Left ventricle myocardium inferior (tissue), 1 donor: ENCODE measurements around the gene DBR1. TPM values are rescaled to one million over a fixed set of nuclear protein-coding genes. Genes with fewer than 3 reads are reported as not detected.

Experiments used
- DNase-seq: peaks from one replicate; pipeline ENCODE4 v3.0.0-alpha.2; 2020
- H3K27ac ChIP-seq: fragments of 200-600 bp; replicated peaks from 2 replicates; pipeline ENCODE4 v1.8.0; 2021
- H3K27me3 ChIP-seq: fragments of 200-600 bp; 2 replicates; pipeline ENCODE4 v1.8.0; 2021; ENCODE audit warnings: low read depth
- H3K36me3 ChIP-seq: fragments of 200-600 bp; 2 replicates; pipeline ENCODE4 v1.8.0; 2021
- H3K4me1 ChIP-seq: fragments of 200-600 bp; 2 replicates; pipeline ENCODE4 v1.8.0; 2021
- H3K4me3 ChIP-seq: fragments of 200-600 bp; 2 replicates; pipeline ENCODE4 v1.8.0; 2021; ENCODE audit warnings: mild to moderate bottlenecking, moderate library complexity
- H3K9me3 ChIP-seq: fragments of 200-600 bp; replicated peaks from 2 replicates; pipeline ENCODE4 v1.8.0; 2021
- intact Hi-C: fragments of 100-400 bp; cut with micrococcal nuclease; formaldehyde crosslinking; loops from one replicate; pipeline ENCODE4 v1.11.0; 2022
- total RNA-seq: library from RNA; stranded (reverse); fragmentation: NEBNext Ultra II Directional; extraction: Animal tissue kit (Norgen Biotek cat#: 25700); gene quantifications from one replicate; pipeline ENCODE4 v1.2.1, GENCODE V29; 2021
- TF ChIP-seq, protein P1 (sequence below): fragments of 200-600 bp; IDR thresholded peaks from 2 replicates; pipeline ENCODE4 v1.8.0; 2021; ENCODE audit warnings: antibody characterized with exemption, mild to moderate bottlenecking, borderline replicate concordance
- donor health status: DM: no; HTN: yes; CAD: no; lungs with severe emphysema.

The DBR1 gene
- total RNA-seq, 1 donor from 2014 or later, result 7.9 TPM

DNA sequence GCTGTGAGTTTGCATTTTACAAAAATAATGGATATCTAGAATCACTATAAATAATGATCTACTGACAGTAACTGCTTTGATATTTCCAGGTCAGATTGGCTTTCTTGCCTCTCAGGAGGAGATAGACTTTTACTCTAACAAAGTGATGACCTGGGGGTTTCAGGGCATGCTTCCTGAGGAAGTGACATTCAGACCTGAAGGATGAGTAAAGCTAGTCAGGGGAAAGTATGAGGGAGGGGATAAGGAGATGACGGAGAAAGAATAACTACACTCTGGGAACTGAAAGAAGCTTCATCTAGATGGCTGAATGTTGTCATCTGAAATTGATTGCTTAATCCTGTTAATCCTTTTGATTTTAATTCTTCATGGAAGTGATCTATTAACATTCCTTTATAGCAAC lies 44.5 kb upstream of the DBR1 start:
- H3K9me3 ChIP-seq, result no peaks in the 10 kb centered on the region
- H3K36me3 ChIP-seq, result peaks cover 12% of the 10 kb centered on the region
- H3K4me1 ChIP-seq, result peaks cover 34% of the 10 kb centered on the region
- no peak for DNase-seq
- H3K27ac ChIP-seq, result no peak overlapping the region
- no peak overlapping the region for H3K4me3 ChIP-seq
- intact Hi-C loops, result no loop called here
- TF ChIP-seq, protein P1, sequence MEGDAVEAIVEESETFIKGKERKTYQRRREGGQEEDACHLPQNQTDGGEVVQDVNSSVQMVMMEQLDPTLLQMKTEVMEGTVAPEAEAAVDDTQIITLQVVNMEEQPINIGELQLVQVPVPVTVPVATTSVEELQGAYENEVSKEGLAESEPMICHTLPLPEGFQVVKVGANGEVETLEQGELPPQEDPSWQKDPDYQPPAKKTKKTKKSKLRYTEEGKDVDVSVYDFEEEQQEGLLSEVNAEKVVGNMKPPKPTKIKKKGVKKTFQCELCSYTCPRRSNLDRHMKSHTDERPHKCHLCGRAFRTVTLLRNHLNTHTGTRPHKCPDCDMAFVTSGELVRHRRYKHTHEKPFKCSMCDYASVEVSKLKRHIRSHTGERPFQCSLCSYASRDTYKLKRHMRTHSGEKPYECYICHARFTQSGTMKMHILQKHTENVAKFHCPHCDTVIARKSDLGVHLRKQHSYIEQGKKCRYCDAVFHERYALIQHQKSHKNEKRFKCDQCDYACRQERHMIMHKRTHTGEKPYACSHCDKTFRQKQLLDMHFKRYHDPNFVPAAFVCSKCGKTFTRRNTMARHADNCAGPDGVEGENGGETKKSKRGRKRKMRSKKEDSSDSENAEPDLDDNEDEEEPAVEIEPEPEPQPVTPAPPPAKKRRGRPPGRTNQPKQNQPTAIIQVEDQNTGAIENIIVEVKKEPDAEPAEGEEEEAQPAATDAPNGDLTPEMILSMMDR, result no peak
- H3K27me3 ChIP-seq, result no peaks in the 10 kb centered on the region

DNA sequence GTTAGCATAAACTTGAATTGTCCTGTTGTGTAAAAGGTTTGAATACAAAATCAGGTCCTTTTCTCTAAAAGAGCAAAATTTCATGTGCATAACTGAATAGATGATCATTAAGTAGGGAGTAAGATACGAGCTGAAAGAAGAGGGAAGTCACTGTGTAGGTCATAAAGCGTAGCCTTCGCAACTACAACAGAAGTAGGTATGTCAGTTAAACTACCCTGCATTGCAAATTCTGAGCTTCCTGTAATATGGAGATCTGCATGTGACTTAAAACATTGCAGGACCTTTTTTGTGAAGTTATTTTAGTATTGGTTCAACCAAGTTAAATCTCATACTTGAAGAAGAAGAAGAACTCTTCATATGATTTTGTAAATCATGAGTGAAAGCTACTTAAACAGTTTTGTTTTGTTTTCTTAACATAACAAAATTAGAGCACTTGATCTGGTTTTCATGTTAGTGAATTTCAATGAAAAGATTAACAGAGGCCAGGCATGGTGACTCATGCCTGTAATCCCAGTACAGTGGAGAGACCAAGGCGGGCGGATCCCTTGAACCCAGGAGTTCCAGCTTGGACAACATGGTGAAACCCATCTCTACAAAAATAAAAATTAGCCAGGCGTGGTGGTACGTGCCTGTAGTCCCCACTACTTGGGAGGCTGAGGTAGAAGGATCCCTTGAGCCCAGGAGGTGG lies 38.8 kb upstream of the DBR1 start:
- no peak for DNase-seq
- intact Hi-C loops, result no loop called here
- Histone ChIP-seq H3K4me3 (no peak overlapping the region), H3K36me3 (peaks cover 9% of the 10 kb centered on the region), H3K9me3 (no peaks in the 10 kb centered on the region), H3K4me1 (peaks cover 5% of the 10 kb centered on the region), H3K27ac (no peak overlapping the region), H3K27me3 (no peaks in the 10 kb centered on the region)
- TF ChIP-seq, protein P1, result no peak

DNA sequence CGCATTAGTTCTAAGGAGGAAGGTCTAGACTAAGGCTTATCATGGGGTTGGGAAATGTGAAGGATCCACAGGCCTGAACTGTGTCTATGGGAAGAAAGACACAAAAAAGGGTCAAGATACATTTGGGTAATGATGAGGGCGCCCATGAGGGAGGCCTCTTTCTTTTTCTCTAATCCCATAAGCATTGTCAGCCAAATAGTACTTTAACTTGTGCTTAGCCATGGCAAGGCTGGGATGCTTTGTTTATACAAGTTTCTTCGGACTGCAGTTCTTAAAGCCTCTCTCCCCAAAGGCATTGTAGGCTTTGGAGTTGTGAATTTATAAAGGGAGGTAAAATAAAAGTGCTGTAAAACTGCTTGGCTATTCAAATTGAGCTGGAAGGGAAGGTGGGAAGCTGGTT lies 35.8 kb upstream of the DBR1 start:
- no peak overlapping the region for H3K4me3 ChIP-seq
- no peak overlapping the region for H3K27ac ChIP-seq
- intact Hi-C loops, result no loop called here
- no peaks in the 10 kb centered on the region for H3K9me3 ChIP-seq
- peaks cover 9% of the 10 kb centered on the region for H3K36me3 ChIP-seq
- no peak for DNase-seq
- TF ChIP-seq, protein P1, result no peak
- H3K27me3 ChIP-seq, result no peaks in the 10 kb centered on the region
- peaks cover 18% of the 10 kb centered on the region for H3K4me1 ChIP-seq

DNA sequence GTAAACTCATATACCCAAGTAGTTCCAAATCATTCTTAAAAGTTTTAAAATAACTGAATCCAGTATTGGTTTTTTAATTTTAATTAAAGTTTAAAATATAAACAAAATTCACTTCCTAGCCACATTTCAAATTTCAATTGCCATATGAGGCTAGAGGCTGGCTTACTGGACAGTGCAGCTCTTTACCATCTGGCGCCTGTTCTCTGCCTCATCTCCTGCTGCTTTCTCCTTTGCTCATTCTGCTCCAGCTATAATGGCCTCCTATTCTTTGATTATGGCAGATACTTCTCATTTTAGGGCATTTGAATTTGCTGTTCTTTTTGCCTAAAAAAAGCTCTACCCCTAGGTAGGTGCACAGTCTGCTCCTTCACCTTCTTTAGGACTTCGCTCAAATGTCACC lies 31.5 kb upstream of the DBR1 start:
- peaks cover 43% of the 10 kb centered on the region for H3K4me1 ChIP-seq
- intact Hi-C loops, result no loop called here

DNA sequence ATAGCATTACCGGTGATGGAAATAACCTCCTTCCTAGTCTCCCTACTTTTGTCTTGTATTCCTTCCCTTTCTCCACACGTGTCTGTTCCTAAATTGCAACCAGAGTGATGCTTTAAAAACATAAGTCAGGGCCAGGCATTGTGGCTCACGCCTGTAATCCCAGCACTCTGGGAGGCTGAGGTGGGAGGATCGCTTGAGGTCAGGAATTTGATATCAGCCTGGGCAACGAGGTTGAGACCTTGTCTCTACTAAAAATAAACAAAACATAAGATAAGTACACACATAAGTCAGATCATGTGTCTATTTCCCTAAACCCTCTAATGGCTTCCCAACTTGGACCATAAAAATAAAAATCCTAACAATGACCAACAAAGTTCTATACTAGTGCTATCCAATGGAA lies 30.8 kb upstream of the DBR1 start:
- Histone ChIP-seq H3K4me3 (no peak overlapping the region), H3K36me3 (no peaks in the 10 kb centered on the region), H3K9me3 (no peaks in the 10 kb centered on the region), H3K27ac (no peak overlapping the region), H3K4me1 (peaks cover 47% of the 10 kb centered on the region), H3K27me3 (no peaks in the 10 kb centered on the region)
- intact Hi-C loops, result no loop called here
- no peak for DNase-seq
- TF ChIP-seq, protein P1, result no peak

More for the DNA sequence above, 31.5 kb upstream of the DBR1 start:
- TF ChIP-seq, protein P1, result no peak
- no peak for DNase-seq
- H3K27me3 ChIP-seq, result no peaks in the 10 kb centered on the region
- H3K4me3 ChIP-seq, result no peak overlapping the region
- H3K36me3 ChIP-seq, result no peaks in the 10 kb centered on the region
- no peaks in the 10 kb centered on the region for H3K9me3 ChIP-seq
- H3K27ac ChIP-seq, result no peak overlapping the region
